HUES64 (cell line): Measurements from ENCODE around the gene C18orf63.

Experiments
- H3K27ac ChIP-seq: 2 replicates; pipeline ENCODE4 v1.7.0; 2013; ENCODE audit warnings: low read depth, low read length, inconsistent platforms
- H3K27me3 ChIP-seq: 2 replicates; pipeline ENCODE4 v1.6.1; 2013; ENCODE audit warnings: mild to moderate bottlenecking, low read length; ENCODE audit not compliant: insufficient read depth
- H3K36me3 ChIP-seq: 2 replicates; pipeline ENCODE4 v1.6.1; 2013; ENCODE audit warnings: mild to moderate bottlenecking, low read length; ENCODE audit not compliant: insufficient read depth
- H3K4me1 ChIP-seq: 2 replicates; pipeline ENCODE4 v1.6.1; 2013; ENCODE audit warnings: mild to moderate bottlenecking, low read length, moderate library complexity; ENCODE audit not compliant: insufficient read depth
- H3K4me3 ChIP-seq: 2 replicates; pipeline ENCODE4 v1.5.1; 2013; ENCODE audit warnings: mild to moderate bottlenecking, low read length, moderate library complexity
- H3K9ac ChIP-seq: 2 replicates; pipeline ENCODE4 v1.6.1; 2013; ENCODE audit warnings: mild to moderate bottlenecking, low read depth, low read length
- H3K9me3 ChIP-seq: 2 replicates; pipeline ENCODE4 v1.6.1; 2013; ENCODE audit warnings: low read depth, low read length; ENCODE audit not compliant: insufficient read depth
- WGBS: fragments of 150-250, 120-280 bp; methylation state at CpG from one replicate; pipeline ENCODE4 v1.1.7; 2013; ENCODE audit warnings: missing lambda C conversion rate; 5-methylcytosine and 5-hydroxymethylcytosine counted together

The C18orf63 gene

DNA sequence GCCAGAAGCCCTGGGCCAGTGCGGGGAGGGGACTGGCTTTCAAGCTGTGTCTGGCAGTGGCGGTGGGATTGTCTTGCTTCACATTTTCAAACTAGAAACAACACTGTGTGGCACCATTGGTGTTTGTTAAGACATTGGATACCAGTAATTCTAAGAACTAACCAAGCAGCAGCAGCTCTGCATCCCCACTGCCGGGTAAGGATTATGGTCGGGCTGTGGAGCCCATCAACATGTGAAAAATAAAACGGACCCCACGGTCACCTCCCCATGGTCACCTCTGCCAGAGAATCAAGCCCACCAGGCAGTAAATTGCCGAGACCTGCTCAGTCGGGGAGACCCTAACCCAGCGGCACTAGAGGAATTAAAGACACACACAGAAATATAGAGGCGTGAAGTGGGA lies 65.3 kb downstream of the C18orf63 start:
- H3K27ac ChIP-seq: no peak overlapping the region
- no peaks in the 10 kb centered on the region for H3K36me3 ChIP-seq
- H3K27me3 ChIP-seq: no peaks in the 10 kb centered on the region; the same call in none of the 2 replicates
- peaks cover 9% of the 10 kb centered on the region; the same call in 1 of the 2 replicates for H3K4me1 ChIP-seq
- H3K9me3 ChIP-seq: peaks cover 18% of the 10 kb centered on the region
- H3K9ac ChIP-seq: no peak overlapping the region
- WGBS: 98% methylated on average over 10 of the region's 10 CpGs
- H3K4me3 ChIP-seq: no peak overlapping the region

DNA sequence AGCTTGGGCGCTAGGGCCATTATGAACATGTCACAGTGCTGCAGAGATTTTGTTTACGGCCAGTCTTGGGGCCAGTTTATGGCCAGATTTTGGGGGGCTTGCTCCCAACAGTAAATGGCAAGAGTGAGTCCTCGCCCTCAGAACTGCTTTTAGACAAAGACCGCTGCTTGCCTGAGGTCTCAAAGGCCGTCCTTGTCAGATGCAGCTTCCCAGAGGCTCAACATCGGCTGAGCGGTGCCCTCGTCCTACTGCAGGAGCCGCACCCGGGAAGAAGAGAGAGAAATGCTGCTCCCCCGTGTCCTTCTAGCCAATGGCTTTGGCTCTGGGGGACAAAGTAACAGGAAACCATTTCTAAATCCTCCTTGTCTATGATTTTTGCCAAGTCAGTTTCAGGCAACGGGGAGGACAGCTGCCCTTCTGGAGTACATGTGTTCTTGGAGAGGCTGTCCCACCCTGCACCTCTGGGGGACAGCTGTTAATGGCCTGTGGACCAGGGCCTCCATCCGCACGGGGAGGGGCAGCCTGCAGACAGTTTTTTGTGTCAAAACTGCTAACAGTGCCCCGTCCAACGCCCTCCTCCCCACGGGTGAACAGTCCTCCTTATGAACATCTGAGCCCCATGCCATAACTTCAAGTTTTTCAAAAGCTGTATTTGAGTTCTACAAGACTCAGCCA lies 66.1 kb downstream of the C18orf63 start:
- no peak overlapping the region for H3K9ac ChIP-seq
- H3K9me3 ChIP-seq: peaks cover 18% of the 10 kb centered on the region
- no peaks in the 10 kb centered on the region; the same call in none of the 2 replicates for H3K27me3 ChIP-seq
- H3K27ac ChIP-seq: no peak overlapping the region
- 96% methylated on average over 17 of the region's 17 CpGs for WGBS
- no peaks in the 10 kb centered on the region for H3K36me3 ChIP-seq
- peaks cover 9% of the 10 kb centered on the region; the same call in 1 of the 2 replicates for H3K4me1 ChIP-seq
- H3K4me3 ChIP-seq: no peak overlapping the region

DNA sequence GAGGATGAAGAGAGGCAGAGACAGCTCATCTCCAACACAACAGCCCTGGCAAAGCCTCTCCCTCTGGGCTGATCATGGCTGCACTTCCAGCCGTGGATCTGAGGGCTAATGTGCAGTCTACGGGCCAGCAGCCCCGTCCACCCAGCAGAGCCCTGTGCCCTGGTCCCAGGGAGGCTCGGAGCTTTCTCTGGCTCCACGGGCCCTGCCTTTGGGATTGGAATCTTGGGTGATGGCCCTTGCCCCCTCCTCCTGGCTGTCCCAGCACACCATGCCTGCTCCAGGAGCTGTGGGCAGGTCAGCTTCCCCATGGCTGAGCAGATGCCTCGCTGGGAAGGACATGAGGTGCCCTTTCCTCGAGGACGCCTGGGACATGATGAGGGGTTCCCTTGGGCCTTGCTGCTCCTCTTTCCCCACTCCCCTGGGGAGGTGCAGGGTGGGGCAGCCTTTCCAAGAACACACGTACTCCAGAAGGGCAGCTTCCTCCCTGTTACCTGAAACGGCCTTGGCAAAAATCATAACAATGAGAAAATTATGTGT lies 66.9 kb downstream of the C18orf63 start:
- no peaks in the 10 kb centered on the region; the same call in none of the 2 replicates for H3K27me3 ChIP-seq
- H3K4me3 ChIP-seq: no peak overlapping the region
- H3K9me3 ChIP-seq: peaks cover 18% of the 10 kb centered on the region
- H3K9ac ChIP-seq: no peak overlapping the region
- no peak overlapping the region for H3K27ac ChIP-seq
- H3K36me3 ChIP-seq: no peaks in the 10 kb centered on the region
- WGBS: 88% methylated on average over 10 of the region's 10 CpGs
- H3K4me1 ChIP-seq: peaks cover 9% of the 10 kb centered on the region; the same call in 1 of the 2 replicates

DNA sequence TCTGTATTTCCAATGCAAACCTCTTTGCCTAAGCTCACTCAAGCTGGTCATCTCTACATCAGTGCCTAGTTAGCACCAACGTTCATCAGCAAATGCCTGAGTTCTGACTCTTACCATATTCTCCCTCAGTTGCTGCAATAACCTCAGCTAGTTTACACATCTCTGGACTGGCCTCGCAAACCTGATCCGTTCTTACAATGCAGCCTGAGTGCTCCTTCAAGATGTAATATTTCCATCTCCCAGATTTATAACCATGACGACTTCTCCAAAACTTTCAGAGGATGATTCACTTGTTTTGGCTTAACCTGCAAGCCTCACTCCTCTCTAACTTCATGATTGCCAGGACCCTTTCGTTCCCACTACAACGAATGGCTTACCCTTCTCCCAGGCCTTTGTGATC lies 71.7 kb downstream of the C18orf63 start:
- WGBS: 83% methylated on average over 6 of the region's 6 CpGs
- Histone ChIP-seq H3K27me3 (no peaks in the 10 kb centered on the region; the same call in none of the 2 replicates), H3K9ac (no peak overlapping the region), H3K27ac (no peak overlapping the region), H3K4me3 (no peak overlapping the region), H3K4me1 (peaks cover 9% of the 10 kb centered on the region; the same call in 1 of the 2 replicates), H3K36me3 (no peaks in the 10 kb centered on the region), H3K9me3 (no peaks in the 10 kb centered on the region)

DNA sequence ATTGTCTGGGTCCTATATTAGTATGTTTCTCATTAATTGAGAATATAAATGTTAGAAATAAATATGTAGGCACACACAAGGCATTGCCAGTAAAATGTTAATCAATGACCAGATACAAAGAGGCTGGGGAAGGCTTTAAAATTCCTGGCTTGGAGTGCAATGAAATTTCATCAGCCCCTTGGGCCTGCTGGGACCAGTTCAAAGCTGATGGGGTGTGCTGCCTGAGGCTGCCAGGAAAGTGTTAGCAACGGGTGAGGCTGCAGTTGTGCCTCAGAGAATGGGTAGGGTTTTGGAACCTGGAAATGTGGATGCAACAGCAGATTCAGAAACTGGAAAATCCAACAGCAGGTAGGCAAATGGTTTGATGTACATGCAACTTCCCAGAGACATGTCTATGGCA lies 72.6 kb downstream of the C18orf63 start:
- no peak overlapping the region for H3K9ac ChIP-seq
- 54% methylated on average over 1 of the region's 1 CpG for WGBS
- no peaks in the 10 kb centered on the region; the same call in none of the 2 replicates for H3K27me3 ChIP-seq
- no peak overlapping the region for H3K4me3 ChIP-seq
- no peak overlapping the region for H3K27ac ChIP-seq
- H3K4me1 ChIP-seq: peaks cover 9% of the 10 kb centered on the region; the same call in 1 of the 2 replicates
- no peaks in the 10 kb centered on the region for H3K9me3 ChIP-seq
- no peaks in the 10 kb centered on the region for H3K36me3 ChIP-seq

DNA sequence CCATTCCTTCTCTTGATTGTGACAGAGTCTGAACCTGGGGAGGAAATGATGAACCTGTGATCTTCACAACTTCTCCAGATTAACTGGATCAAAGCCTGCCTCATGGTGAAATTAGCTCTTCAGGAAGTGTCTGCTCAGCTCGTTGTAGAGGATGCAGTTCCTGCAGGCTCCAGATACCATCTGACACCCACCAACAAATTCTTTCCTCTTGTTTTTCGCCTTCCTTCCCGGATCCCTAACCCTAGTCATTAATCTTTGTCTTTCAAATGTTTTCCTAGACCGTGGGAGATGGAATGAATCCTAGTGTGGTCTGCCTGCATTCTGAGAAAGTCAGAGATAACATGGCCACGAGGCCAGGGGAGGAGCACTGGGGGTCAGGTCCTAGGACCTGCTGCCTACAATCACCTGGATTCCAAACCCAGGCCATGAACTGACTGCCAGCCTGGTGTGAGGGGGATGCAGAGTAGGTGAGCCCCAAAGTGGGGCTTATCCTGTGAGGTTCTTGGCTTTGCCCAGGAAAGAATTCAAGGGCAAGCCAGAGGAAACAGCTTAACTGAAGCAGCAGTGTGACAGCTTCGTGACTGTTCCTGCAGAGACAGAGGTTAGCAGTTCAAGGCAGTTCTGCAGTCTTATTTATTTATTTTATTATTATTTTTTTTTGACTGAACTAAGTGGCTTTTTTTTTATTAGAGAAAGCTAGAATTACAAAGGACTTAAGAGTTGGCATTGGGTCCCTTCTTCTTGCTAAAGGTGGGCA lies 73.7 kb downstream of the C18orf63 start:
- peaks cover 3% of the 10 kb centered on the region; the same call in 1 of the 2 replicates for H3K4me1 ChIP-seq
- H3K9me3 ChIP-seq: no peaks in the 10 kb centered on the region

DNA sequence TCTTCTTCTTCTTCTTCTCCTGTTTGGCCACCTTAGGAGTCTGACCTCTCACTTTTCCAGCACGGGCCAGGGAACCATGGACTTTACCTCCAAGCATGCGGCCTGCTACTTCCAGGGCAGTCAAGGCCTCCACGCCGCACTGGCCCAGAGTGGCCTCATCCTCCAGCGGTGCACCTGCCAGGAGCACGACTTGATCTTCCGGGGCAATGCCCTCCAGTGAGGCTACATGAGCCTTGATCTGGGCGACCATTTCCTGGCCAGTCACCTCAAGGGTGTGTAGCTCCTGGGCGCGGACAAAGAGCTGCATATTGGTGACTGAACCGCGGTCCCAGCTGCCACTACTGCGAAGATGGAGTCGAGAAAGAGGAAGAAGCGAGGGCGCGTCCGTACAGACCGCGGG lies 74.4 kb downstream of the C18orf63 start:
- Histone ChIP-seq H3K9ac (no peak overlapping the region), H3K27ac (no peak overlapping the region), H3K9me3 (no peaks in the 10 kb centered on the region), H3K27me3 (no peaks in the 10 kb centered on the region; the same call in none of the 2 replicates), H3K4me1 (no peaks in the 10 kb centered on the region), H3K4me3 (no peak overlapping the region), H3K36me3 (no peaks in the 10 kb centered on the region)
- WGBS: 91% methylated on average over 18 of the region's 20 CpGs

More for the DNA sequence above, 73.7 kb downstream of the C18orf63 start:
- WGBS: 59% methylated on average over 6 of the region's 6 CpGs
- Histone ChIP-seq H3K27me3 (no peaks in the 10 kb centered on the region; the same call in none of the 2 replicates), H3K27ac (no peak overlapping the region), H3K36me3 (no peaks in the 10 kb centered on the region), H3K4me3 (no peak overlapping the region), H3K9ac (no peak overlapping the region)

DNA sequence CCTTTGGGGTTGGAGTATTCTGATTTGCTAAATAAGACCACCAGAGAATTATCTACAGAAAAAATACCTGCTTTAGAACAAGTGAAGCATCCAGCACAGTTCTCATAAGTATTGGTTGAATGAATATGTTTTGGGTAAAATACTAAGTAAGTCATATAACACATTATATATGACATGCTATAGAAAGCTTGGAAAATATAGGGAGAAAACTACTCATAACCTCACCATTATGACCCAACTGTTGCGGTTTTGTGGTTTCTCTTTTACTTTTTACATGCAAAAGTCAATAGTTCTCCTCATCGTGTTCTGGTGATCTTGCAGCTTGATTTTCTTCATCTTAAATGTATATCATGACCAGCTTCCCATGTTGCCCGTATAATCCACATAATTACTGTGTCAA lies 75.3 kb downstream of the C18orf63 start:
- no peaks in the 10 kb centered on the region; the same call in 1 of the 2 replicates for H3K27me3 ChIP-seq
- no peaks in the 10 kb centered on the region for H3K9me3 ChIP-seq
- H3K27ac ChIP-seq: no peak overlapping the region
- WGBS: 90% methylated on average over 3 of the region's 3 CpGs
- no peaks in the 10 kb centered on the region for H3K36me3 ChIP-seq
- H3K4me1 ChIP-seq: no peaks in the 10 kb centered on the region
- H3K4me3 ChIP-seq: no peak overlapping the region
- H3K9ac ChIP-seq: no peak overlapping the region

DNA sequence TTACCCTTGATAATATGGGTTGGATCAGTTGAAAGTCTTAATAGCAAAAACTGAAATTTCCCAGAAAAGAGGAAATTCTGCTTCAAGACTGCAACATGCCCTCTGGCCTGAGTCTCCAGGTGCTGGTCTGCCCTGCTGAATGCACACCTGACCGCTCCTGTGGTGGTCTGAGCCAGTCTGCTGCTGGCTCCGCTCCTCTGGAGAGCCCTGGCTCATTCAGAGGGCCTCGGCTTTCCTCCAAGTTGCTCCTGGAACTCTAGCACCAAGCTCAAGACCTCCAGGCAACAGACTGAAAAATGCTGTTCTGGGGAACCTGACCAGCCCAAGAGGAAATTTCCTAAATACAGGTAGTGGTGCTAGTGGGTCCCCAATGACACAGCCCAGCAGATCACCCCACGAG lies 76.7 kb downstream of the C18orf63 start:
- H3K27me3 ChIP-seq: no peaks in the 10 kb centered on the region; the same call in 1 of the 2 replicates
- H3K27ac ChIP-seq: no peak overlapping the region
- H3K4me1 ChIP-seq: no peaks in the 10 kb centered on the region
- H3K9me3 ChIP-seq: no peaks in the 10 kb centered on the region
- H3K9ac ChIP-seq: no peak overlapping the region
- whole genome bisulfite sequencing: 92% methylated on average over 4 of the region's 4 CpGs
- no peaks in the 10 kb centered on the region for H3K36me3 ChIP-seq
- H3K4me3 ChIP-seq: no peak overlapping the region

DNA sequence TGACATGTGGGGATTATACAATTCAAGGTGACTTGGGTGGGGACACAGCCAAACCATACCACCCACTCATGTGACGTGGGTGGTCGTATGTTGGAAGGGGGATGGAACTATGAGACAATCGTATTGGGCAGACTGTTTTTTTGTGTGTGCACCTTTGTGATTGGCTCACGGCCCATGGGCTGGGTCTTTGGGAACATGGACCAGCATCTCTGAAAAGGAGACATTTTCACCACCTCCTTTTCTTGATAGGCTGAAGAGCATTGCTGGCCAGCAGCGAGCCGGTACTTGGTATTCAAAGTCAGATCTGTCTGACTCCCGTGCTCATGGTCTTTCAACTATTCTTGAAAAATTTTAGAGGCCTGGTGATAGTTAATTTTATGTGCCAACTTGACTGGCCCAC lies 79.4 kb downstream of the C18orf63 start:
- Histone ChIP-seq H3K36me3 (no peaks in the 10 kb centered on the region), H3K4me1 (no peaks in the 10 kb centered on the region), H3K9ac (no peak overlapping the region), H3K27ac (no peak overlapping the region), H3K4me3 (no peak overlapping the region), H3K27me3 (no peaks in the 10 kb centered on the region; the same call in 1 of the 2 replicates), H3K9me3 (no peaks in the 10 kb centered on the region)
- WGBS: 92% methylated on average over 7 of the region's 7 CpGs

DNA sequence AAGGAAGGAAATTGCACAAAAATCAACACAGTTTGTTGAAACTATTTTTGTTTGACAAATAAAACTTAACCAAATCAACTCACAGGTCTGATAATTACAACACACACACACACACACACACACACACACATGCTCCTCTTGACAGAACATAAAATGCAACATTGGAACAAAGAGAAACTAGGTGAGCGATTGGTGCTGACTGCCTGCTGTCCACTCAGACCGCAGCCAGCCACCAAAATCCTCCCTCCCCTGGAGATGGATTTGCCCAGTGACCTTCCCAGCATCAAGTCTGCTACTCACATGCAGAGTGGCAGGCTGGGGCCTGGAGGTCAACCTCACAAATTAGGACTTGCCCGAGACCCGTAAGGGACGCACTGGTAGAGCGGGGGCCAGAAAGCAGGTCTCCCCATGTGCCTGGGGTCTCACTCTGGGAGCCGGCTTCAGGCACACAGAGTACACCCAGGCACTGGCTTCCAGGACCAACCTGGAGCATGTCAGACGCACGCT lies 80.1 kb downstream of the C18orf63 start:
- WGBS: 77% methylated on average over 9 of the region's 9 CpGs

More for the DNA sequence above, 80.1 kb downstream of the C18orf63 start:
- Histone ChIP-seq H3K27ac (no peak overlapping the region), H3K4me1 (no peaks in the 10 kb centered on the region), H3K27me3 (no peaks in the 10 kb centered on the region; the same call in 1 of the 2 replicates), H3K4me3 (no peak overlapping the region), H3K36me3 (no peaks in the 10 kb centered on the region), H3K9ac (no peak overlapping the region), H3K9me3 (no peaks in the 10 kb centered on the region)
